Putamen (tissue), 1 donor: ENCODE results near the gene ZNF580.
A peak's percentile ranks its signal among the peaks of the same experiment; 100 is the strongest.

Experiments used
- DNase-seq: peaks from one replicate; pipeline ENCODE4 v3.0.0-alpha.2; 2016; ENCODE audit warnings: low spot score

The ZNF580 gene

GRCh38 chr19:55605637-55606470 lies 34.9 kb upstream of the ZNF580 start, which contains the start of gene ZNF865:
Gene ZNF865 (plus strand): TSS chr19:55605647. CDS start chr19:55613619, 7,972 bp downstream.
- peak; percentile 66 for DNase-seq

DNA sequence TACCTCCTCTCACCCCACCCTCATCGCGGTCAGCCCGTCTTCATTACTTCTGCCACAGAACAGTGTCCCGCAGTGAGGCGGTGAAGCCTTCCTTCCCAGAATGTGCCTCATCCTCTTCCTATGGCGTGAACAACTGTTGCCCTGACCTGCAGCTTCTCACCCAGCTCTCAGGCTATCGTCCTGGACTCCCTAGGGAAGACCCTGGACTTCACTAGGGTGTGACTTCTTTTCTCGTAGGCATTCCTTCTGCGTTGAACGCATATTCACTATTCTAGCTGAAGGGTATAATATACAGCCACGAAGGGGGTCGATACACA lies 34.4 kb upstream of the ZNF580 start:
- DNase-seq = no peak

DNA sequence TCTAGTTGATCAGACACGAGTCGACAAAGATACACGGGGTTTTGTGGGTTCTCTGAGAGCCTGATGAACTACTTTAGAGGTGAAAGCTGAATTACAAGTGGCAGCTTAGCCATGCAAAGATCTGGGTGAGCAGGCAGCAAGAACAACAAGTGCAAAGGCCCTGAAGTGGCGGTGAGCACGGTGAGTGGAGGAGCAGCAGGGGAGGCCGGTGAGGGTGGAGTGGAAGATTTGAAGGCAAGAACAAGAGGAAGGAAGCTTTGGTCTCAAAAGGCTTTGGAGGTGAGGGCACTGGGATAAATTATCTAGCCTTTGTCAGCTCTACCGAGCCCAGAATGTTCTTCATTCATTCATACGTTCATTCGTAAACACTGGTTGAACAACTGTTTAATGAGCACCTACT lies 34.0 kb upstream of the ZNF580 start:
- no peak for DNase-seq

DNA sequence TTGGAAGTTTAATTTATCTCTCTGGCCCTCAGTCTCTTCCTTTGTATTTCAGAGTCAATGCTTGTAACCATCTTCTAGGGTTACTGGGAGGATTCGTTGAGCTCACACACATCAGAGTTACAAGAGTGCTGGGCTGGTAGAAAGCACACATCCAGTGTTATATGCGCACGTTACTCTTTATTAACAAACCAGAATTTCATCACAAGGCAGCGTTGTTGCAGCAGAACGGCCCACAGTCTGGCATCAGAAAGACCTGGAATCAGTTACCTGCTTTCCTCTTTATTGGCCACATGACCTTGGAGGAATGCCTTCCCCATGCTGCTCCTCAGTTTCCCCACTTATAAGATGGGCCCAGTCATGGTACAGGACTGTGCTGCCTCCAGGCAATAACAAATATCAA lies 31.5 kb upstream of the ZNF580 start:
- no peak for DNase-seq

- DNase-seq = no peak
Observed at GRCh38 chr19:55611300-55611982, 29.4 kb upstream of the ZNF580 start.

- DNase-seq = no peak
Observed at GRCh38 chr19:55611983-55612645, 28.7 kb upstream of the ZNF580 start.

DNA sequence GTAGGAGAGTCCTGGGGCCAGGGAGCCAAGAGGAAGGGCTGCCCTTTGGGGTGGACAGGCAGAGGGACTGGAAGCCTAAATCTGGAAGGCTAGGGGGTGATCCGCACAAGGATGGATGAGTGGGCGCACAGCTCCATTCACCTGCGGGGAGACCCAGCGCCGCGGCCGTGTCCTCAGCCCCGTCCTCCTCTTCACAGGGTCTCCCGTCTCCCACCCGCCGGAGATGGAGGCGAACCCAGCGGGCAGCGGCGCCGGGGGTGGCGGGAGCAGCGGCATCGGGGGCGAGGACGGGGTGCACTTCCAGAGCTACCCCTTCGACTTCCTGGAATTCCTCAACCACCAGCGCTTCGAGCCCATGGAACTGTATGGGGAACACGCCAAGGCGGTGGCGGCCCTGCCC lies 27.4 kb upstream of the ZNF580 start:
- no peak for DNase-seq

GRCh38 chr19:55613930-55614710 lies 26.7 kb upstream of the ZNF580 start:
- DNase-seq = no peak

DNA sequence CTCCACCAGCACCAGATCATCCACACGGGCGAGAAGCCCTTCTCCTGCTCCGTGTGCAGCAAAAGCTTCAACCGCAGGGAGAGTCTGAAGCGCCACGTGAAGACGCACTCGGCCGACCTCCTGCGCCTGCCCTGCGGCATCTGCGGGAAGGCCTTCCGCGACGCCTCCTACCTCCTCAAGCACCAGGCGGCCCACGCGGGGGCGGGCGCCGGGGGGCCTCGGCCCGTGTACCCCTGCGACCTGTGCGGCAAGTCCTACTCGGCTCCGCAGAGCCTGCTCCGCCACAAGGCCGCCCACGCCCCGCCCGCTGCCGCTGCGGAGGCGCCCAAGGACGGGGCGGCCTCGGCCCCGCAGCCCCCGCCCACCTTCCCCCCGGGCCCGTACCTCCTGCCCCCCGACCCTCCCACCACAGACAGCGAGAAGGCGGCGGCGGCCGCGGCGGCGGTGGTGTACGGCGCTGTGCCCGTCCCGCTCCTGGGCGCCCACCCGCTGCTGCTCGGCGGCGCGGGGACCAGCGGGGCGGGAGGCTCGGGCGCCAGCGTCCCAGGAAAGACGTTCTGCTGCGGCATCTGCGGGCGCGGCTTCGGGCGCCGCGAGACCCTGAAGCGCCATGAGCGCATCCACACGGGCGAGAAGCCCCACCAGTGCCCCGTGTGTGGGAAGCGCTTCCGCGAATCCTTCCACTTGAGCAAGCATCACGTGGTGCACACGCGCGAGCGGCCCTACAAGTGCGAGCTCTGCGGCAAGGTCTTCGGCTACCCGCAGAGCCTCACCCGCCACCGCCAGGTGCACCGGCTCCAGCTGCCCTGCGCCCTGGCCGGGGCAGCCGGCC lies 25.9 kb upstream of the ZNF580 start:
- DNase-seq = no peak

DNA sequence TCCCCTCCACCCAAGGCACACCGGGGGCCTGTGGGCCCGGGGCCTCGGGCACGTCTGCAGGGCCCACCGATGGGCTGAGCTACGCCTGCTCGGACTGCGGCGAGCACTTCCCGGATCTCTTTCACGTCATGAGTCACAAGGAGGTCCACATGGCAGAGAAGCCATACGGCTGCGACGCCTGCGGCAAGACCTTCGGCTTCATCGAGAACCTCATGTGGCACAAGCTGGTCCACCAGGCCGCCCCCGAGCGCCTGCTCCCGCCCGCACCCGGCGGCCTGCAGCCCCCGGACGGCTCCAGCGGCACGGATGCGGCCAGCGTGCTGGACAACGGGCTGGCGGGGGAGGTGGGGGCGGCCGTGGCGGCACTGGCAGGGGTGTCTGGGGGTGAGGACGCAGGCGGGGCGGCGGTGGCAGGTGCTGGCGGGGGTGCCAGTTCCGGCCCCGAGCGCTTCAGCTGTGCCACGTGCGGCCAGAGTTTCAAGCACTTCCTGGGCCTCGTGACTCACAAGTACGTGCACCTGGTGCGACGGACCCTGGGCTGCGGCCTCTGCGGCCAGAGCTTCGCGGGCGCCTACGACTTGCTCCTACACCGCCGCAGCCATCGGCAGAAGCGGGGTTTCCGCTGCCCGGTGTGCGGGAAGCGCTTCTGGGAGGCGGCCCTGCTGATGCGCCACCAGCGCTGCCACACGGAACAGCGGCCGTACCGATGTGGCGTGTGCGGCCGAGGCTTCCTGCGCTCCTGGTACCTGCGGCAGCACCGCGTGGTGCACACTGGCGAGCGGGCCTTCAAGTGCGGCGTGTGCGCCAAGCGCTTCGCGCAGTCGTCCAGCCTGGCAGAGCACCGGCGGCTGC lies 25.0 kb upstream of the ZNF580 start:
- DNase-seq = no peak

- DNase-seq = no peak
Observed at GRCh38 chr19:55616395-55616875, 24.4 kb upstream of the ZNF580 start.

- DNase-seq = no peak
Observed at GRCh38 chr19:55617426-55617825, 23.4 kb upstream of the ZNF580 start.

- no peak for DNase-seq
Observed at GRCh38 chr19:55618426-55618825, 22.4 kb upstream of the ZNF580 start.

DNA sequence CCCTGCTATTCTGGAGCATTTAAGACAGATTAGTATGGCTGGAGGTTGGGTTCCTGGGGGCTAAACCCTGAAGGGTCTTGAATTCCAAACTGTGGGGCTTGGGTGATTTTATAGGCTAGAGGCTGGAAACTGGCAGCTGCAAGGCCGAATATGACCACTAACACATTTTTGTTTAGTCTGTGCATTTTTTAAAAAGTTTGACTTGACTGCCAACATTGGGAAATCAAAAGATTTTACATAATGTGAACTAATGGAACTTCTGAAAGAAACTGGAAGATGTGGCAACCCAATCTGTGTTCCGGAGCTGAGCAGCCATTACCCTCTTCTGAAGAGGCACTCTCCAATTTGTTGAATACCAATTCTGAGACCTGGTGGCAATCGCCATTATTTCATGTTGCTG lies 21.5 kb upstream of the ZNF580 start:
- DNase-seq = no peak

GRCh38 chr19:55620410-55621204 lies 20.2 kb upstream of the ZNF580 start:
- no peak for DNase-seq

- no peak for DNase-seq
Observed at GRCh38 chr19:55621205-55621672, 19.6 kb upstream of the ZNF580 start.

DNA sequence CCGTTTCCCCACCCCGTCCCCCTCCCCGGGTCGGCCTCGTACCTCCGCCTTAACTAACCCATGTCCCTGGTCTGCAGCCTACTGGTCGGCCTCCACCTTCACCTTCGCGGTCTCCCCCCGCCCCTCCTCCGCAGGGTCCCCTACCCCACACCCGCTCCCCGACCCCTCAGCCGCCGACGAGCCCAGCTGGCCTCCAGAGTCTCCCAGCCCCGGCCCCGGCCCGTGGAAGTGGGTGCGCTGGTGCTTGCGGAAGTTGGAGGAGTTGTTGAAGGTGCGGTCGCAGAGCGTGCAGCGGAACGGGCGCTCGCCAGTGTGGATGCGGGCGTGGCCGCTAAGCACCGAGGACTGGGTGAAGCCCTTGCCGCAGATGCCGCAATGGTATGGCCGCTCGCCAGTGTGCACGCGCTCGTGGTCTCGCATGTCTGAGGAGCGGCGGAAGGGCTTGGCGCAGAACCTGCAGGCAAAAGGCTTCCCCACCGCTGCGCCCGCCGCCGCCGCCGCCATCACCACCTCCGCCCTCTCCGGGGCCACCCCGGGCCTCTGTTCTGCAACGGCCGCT lies 19.1 kb upstream of the ZNF580 start:
- no peak for DNase-seq

DNA sequence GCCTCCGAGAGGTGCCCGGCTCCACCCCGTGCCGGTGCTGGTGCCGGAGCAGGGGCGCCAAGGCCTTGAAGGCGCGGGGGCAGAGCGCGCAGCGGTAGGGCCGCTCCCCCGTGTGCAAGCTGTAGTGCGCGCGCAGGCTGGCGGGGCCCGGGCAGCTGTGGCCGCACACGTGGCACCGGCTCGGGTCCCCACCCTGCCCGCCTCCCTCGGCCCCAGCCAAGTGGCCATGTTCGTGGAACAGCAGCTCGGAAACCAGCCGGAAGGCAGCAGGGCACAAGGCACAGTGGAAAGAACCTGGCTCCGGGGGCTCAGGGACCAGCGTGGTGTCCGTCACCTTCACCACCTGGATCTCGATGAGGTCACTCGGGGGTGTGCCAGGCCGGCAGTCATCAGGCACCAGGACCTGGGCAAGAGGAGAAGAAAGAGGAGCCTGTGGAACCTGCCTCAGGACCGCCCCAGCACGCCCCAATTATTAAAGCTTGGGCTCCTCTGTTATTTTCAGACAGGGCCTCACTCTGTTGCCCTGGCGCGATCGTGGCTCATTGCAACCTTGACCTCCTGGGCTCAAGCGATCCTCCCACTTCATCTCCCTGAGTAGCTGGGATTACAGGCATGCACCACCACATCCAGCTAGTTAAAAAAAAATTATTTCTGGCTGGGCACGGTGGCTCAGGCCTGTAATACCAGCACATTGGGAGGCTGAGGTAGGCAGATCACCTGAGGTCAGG lies 18.4 kb upstream of the ZNF580 start:
- DNase-seq = no peak
